HEK293 (cell line): ENCODE data around the gene DLG2.

Experiments used
- CTCF ChIA-PET: fragments of 350-600 bp; formaldehyde crosslinking; extraction: SDS; loops from one replicate; lab custom pipeline; 2021; ENCODE audit warnings: antibody characterized with exemption; lab: Yijun Ruan, JAX
- POLR2A ChIA-PET: fragments of 300-600 bp; formaldehyde crosslinking; extraction: SDS; loops from one replicate; lab custom pipeline; 2020; ENCODE audit warnings: antibody characterized with exemption, inconsistent platforms; lab: Yijun Ruan, JAX
- H3K27ac ChIP-seq: fragments of 200-500 bp; sonication (Bioruptor generic); 2 replicates; pipeline ENCODE4 v1.5.1; 2014; ENCODE audit warnings: low read depth, low read length, control low read depth, inconsistent platforms; ENCODE audit errors: extremely low read depth
- H3K36me3 ChIP-seq, 2 experiments: fragments of 200-500 bp in 1 of 2; sonication (Bioruptor generic) in 1 of 2; 1 replicate in 1 of 2; 2 replicates in 1 of 2; pipeline ENCODE4 v1.5.1; 2014 to 2017; ENCODE audit warnings: inconsistent platforms in 2 of 2, low read length in 2 of 2; ENCODE audit not compliant: control insufficient read depth in 2 of 2, insufficient read depth in 1 of 2
- H3K4me1 ChIP-seq: fragments of 200-500 bp; sonication (Bioruptor generic); 2 replicates; pipeline ENCODE4 v1.5.1; 2014; ENCODE audit warnings: mild to moderate bottlenecking, low read length, inconsistent platforms; ENCODE audit not compliant: control insufficient read depth, insufficient read depth
- H3K4me3 ChIP-seq: 2 replicates; pipeline ENCODE4 v1.5.1; 2011; ENCODE audit warnings: low read depth, mild to moderate bottlenecking, control low read depth, low read length, moderate library complexity
- H3K9me3 ChIP-seq: fragments of 200-500 bp; sonication (Bioruptor generic); 2 replicates; pipeline ENCODE4 v1.5.1; 2014; ENCODE audit warnings: low read depth, low read length, inconsistent platforms; ENCODE audit not compliant: control insufficient read depth, insufficient read depth
- BCL11B ChIP-seq: fragments of 450-650 bp; formaldehyde crosslinking; IDR thresholded peaks from 2 replicates; pipeline ENCODE4 v1.5.1; 2016; ENCODE audit warnings: low read depth, missing biosample characterization, missing genetic modification characterization
- KLF7 ChIP-seq: fragments of 450-650 bp; formaldehyde crosslinking; IDR thresholded peaks from 2 replicates; pipeline ENCODE4 v1.5.1; 2016; ENCODE audit warnings: missing biosample characterization, missing genetic modification characterization, borderline replicate concordance
- OSR2 ChIP-seq: fragments of 450-650 bp; formaldehyde crosslinking; IDR thresholded peaks from 2 replicates; pipeline ENCODE4 v1.5.1; 2016; ENCODE audit warnings: missing biosample characterization, missing genetic modification characterization
- PRDM4 ChIP-seq: fragments of 450-650 bp; formaldehyde crosslinking; IDR thresholded peaks from 2 replicates; pipeline ENCODE4 v1.5.1; 2017; ENCODE audit warnings: missing biosample characterization, missing genetic modification characterization
- ZNF114 ChIP-seq: fragments of 450-650 bp; formaldehyde crosslinking; IDR thresholded peaks from 2 replicates; pipeline ENCODE4 v1.5.0; 2017; ENCODE audit warnings: missing biosample characterization, missing genetic modification characterization
- ZNF132 ChIP-seq: fragments of 450-650 bp; formaldehyde crosslinking; IDR thresholded peaks from 2 replicates; pipeline ENCODE4 v1.5.1; 2017; ENCODE audit warnings: missing biosample characterization, missing genetic modification characterization, borderline replicate concordance
- ZNF155 ChIP-seq: fragments of 450-650 bp; formaldehyde crosslinking; IDR thresholded peaks from 2 replicates; pipeline ENCODE4 v1.5.1; 2016; ENCODE audit warnings: missing biosample characterization, missing genetic modification characterization
- ZNF23 ChIP-seq: fragments of 450-650 bp; formaldehyde crosslinking; IDR thresholded peaks from 2 replicates; pipeline ENCODE4 v1.5.1; 2016; ENCODE audit warnings: missing biosample characterization, missing genetic modification characterization, borderline replicate concordance
- ZNF571 ChIP-seq: fragments of 450-650 bp; formaldehyde crosslinking; IDR thresholded peaks from 2 replicates; pipeline ENCODE4 v1.5.0; 2017; ENCODE audit warnings: missing biosample characterization, missing genetic modification characterization
- ZNF670 ChIP-seq: fragments of 450-650 bp; formaldehyde crosslinking; IDR thresholded peaks from 2 replicates; pipeline ENCODE4 v1.5.1; 2016; ENCODE audit warnings: missing biosample characterization, missing genetic modification characterization, low read depth
- ZNF785 ChIP-seq: fragments of 450-650 bp; formaldehyde crosslinking; IDR thresholded peaks from 2 replicates; pipeline ENCODE4 v1.5.1; 2016; ENCODE audit warnings: missing biosample characterization, missing genetic modification characterization
- ZNF837 ChIP-seq: fragments of 450-650 bp; formaldehyde crosslinking; IDR thresholded peaks from 2 replicates; pipeline ENCODE4 v1.5.1; 2016; ENCODE audit warnings: missing biosample characterization, missing genetic modification characterization
- TF ChIP-seq, protein P1 (sequence below): fragments of 450-650 bp; formaldehyde crosslinking; IDR thresholded peaks from 2 replicates; pipeline ENCODE4 v1.5.1; 2017; ENCODE audit warnings: missing biosample characterization, missing genetic modification characterization
- TF ChIP-seq, protein P2 (sequence below): sonication (generic); formaldehyde crosslinking; IDR thresholded peaks from 2 replicates; pipeline ENCODE4 v1.8.1; 2022; ENCODE audit warnings: mild to moderate bottlenecking, moderate library complexity, missing genetic modification reagents
- TF ChIP-seq, protein P3 (sequence below): fragments of 450-650 bp; formaldehyde crosslinking; IDR thresholded peaks from 2 replicates; pipeline ENCODE4 v1.5.0; 2017; ENCODE audit warnings: missing biosample characterization, missing genetic modification characterization, borderline replicate concordance
- TF ChIP-seq, protein P4 (sequence below): fragments of 450-650 bp; formaldehyde crosslinking; IDR thresholded peaks from 2 replicates; pipeline ENCODE4 v1.5.1; 2016; ENCODE audit warnings: missing biosample characterization, missing genetic modification characterization
- TF ChIP-seq, protein P5 (sequence below): fragments of 450-650 bp; formaldehyde crosslinking; IDR thresholded peaks from 2 replicates; pipeline ENCODE4 v1.5.1; 2016; ENCODE audit warnings: missing biosample characterization, missing genetic modification characterization
- TF ChIP-seq, protein P6 (sequence below): fragments of 450-650 bp; formaldehyde crosslinking; conservative IDR thresholded peaks from 2 replicates; pipeline ENCODE4 v1.5.1; 2016; ENCODE audit warnings: low read depth, missing biosample characterization, missing genetic modification characterization

DLG2 gene

DNA sequence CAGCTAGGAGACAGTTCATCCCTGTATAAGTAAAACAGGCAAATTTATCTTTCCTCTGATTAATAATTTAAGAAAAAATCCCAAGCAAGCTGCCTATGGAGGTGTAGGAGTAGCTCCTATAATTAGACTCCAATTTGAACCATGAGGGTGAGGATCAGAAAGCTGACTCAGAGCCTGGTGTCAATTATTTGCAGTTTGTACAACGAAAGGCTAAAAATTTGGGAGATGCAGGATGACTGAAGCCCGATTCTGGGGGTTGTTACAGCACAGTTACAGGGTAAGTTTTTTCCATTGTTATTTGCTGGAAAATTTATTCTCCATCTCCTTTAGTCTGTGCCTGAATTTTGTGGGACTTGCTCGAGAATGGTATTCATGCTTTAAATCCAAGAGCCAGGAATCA lies 1981.6 kb downstream of the DLG2 start:
- no peaks in the 10 kb centered on the region for H3K4me1 ChIP-seq
- H3K27ac ChIP-seq: no peak overlapping the region
- POLR2A ChIA-PET: no interaction called here
- no peak overlapping the region for H3K4me3 ChIP-seq
- H3K9me3 ChIP-seq: no peaks in the 10 kb centered on the region
- H3K36me3 ChIP-seq: no peaks in the 10 kb centered on the region
- CTCF ChIA-PET: interaction anchor here (0.6 kb wide), 1 partner anchor 99 kb away, joined by 3 read pairs; no protein-coding TSS in a partner anchor
- TF ChIP-seq, protein P1, sequence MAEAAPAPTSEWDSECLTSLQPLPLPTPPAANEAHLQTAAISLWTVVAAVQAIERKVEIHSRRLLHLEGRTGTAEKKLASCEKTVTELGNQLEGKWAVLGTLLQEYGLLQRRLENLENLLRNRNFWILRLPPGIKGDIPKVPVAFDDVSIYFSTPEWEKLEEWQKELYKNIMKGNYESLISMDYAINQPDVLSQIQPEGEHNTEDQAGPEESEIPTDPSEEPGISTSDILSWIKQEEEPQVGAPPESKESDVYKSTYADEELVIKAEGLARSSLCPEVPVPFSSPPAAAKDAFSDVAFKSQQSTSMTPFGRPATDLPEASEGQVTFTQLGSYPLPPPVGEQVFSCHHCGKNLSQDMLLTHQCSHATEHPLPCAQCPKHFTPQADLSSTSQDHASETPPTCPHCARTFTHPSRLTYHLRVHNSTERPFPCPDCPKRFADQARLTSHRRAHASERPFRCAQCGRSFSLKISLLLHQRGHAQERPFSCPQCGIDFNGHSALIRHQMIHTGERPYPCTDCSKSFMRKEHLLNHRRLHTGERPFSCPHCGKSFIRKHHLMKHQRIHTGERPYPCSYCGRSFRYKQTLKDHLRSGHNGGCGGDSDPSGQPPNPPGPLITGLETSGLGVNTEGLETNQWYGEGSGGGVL (tag by site-specific recombination): no peak
- TF ChIP-seq, protein P2, sequence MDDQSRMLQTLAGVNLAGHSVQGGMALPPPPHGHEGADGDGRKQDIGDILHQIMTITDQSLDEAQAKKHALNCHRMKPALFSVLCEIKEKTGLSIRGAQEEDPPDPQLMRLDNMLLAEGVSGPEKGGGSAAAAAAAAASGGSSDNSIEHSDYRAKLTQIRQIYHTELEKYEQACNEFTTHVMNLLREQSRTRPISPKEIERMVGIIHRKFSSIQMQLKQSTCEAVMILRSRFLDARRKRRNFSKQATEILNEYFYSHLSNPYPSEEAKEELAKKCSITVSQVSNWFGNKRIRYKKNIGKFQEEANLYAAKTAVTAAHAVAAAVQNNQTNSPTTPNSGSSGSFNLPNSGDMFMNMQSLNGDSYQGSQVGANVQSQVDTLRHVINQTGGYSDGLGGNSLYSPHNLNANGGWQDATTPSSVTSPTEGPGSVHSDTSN: no peak
- no peak for TF ChIP-seq ZNF670 (tag by site-specific recombination)
- TF ChIP-seq ZNF155: no peak
- TF ChIP-seq ZNF114 (tag by site-specific recombination): no peak
- TF ChIP-seq, protein P3, sequence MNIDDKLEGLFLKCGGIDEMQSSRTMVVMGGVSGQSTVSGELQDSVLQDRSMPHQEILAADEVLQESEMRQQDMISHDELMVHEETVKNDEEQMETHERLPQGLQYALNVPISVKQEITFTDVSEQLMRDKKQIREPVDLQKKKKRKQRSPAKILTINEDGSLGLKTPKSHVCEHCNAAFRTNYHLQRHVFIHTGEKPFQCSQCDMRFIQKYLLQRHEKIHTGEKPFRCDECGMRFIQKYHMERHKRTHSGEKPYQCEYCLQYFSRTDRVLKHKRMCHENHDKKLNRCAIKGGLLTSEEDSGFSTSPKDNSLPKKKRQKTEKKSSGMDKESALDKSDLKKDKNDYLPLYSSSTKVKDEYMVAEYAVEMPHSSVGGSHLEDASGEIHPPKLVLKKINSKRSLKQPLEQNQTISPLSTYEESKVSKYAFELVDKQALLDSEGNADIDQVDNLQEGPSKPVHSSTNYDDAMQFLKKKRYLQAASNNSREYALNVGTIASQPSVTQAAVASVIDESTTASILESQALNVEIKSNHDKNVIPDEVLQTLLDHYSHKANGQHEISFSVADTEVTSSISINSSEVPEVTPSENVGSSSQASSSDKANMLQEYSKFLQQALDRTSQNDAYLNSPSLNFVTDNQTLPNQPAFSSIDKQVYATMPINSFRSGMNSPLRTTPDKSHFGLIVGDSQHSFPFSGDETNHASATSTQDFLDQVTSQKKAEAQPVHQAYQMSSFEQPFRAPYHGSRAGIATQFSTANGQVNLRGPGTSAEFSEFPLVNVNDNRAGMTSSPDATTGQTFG (tag by site-specific recombination): no peak
- TF ChIP-seq BCL11B (tag by site-specific recombination): no peak
- no peak for TF ChIP-seq ZNF132 (tag by site-specific recombination)
- TF ChIP-seq ZNF837 (tag by site-specific recombination): no peak
- TF ChIP-seq, protein P4, sequence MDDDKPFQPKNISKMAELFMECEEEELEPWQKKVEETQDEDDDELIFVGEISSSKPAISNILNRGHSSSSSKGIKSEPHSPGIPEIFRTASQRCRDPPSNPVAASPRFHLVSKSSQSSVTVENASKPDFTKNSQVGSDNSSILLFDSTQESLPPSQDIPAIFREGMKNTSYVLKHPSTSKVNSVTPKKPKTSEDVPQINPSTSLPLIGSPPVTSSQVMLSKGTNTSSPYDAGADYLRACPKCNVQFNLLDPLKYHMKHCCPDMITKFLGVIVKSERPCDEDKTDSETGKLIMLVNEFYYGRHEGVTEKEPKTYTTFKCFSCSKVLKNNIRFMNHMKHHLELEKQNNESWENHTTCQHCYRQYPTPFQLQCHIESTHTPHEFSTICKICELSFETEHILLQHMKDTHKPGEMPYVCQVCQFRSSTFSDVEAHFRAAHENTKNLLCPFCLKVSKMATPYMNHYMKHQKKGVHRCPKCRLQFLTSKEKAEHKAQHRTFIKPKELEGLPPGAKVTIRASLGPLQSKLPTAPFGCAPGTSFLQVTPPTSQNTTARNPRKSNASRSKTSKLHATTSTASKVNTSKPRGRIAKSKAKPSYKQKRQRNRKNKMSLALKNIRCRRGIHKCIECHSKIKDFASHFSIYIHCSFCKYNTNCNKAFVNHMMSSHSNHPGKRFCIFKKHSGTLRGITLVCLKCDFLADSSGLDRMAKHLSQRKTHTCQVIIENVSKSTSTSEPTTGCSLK (tag by site-specific recombination): no peak
- TF ChIP-seq ZNF23: no peak
- no peak for TF ChIP-seq OSR2
- TF ChIP-seq, protein P5, sequence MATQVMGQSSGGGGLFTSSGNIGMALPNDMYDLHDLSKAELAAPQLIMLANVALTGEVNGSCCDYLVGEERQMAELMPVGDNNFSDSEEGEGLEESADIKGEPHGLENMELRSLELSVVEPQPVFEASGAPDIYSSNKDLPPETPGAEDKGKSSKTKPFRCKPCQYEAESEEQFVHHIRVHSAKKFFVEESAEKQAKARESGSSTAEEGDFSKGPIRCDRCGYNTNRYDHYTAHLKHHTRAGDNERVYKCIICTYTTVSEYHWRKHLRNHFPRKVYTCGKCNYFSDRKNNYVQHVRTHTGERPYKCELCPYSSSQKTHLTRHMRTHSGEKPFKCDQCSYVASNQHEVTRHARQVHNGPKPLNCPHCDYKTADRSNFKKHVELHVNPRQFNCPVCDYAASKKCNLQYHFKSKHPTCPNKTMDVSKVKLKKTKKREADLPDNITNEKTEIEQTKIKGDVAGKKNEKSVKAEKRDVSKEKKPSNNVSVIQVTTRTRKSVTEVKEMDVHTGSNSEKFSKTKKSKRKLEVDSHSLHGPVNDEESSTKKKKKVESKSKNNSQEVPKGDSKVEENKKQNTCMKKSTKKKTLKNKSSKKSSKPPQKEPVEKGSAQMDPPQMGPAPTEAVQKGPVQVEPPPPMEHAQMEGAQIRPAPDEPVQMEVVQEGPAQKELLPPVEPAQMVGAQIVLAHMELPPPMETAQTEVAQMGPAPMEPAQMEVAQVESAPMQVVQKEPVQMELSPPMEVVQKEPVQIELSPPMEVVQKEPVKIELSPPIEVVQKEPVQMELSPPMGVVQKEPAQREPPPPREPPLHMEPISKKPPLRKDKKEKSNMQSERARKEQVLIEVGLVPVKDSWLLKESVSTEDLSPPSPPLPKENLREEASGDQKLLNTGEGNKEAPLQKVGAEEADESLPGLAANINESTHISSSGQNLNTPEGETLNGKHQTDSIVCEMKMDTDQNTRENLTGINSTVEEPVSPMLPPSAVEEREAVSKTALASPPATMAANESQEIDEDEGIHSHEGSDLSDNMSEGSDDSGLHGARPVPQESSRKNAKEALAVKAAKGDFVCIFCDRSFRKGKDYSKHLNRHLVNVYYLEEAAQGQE (tag by site-specific recombination): no peak
- no peak for TF ChIP-seq ZNF785 (tag by site-specific recombination)
- TF ChIP-seq KLF7 (tag by site-specific recombination): no peak
- TF ChIP-seq, protein P6, sequence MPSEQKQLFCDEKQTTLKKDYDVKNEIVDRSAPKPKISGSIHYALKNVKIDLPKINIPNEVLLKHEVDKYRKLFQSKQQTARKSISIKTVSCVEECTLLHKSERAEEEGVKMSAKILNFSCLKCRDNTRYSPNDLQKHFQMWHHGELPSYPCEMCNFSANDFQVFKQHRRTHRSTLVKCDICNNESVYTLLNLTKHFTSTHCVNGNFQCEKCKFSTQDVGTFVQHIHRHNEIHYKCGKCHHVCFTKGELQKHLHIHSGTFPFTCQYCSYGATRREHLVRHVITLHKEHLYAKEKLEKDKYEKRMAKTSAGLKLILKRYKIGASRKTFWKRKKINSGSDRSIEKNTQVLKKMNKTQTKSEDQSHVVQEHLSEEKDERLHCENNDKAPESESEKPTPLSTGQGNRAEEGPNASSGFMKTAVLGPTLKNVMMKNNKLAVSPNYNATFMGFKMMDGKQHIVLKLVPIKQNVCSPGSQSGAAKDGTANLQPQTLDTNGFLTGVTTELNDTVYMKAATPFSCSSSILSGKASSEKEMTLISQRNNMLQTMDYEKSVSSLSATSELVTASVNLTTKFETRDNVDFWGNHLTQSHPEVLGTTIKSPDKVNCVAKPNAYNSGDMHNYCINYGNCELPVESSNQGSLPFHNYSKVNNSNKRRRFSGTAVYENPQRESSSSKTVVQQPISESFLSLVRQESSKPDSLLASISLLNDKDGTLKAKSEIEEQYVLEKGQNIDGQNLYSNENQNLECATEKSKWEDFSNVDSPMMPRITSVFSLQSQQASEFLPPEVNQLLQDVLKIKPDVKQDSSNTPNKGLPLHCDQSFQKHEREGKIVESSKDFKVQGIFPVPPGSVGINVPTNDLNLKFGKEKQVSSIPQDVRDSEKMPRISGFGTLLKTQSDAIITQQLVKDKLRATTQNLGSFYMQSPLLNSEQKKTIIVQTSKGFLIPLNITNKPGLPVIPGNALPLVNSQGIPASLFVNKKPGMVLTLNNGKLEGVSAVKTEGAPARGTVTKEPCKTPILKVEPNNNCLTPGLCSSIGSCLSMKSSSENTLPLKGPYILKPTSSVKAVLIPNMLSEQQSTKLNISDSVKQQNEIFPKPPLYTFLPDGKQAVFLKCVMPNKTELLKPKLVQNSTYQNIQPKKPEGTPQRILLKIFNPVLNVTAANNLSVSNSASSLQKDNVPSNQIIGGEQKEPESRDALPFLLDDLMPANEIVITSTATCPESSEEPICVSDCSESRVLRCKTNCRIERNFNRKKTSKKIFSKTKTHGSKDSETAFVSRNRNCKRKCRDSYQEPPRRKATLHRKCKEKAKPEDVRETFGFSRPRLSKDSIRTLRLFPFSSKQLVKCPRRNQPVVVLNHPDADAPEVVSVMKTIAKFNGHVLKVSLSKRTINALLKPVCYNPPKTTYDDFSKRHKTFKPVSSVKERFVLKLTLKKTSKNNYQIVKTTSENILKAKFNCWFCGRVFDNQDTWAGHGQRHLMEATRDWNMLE (tag by site-specific recombination): no peak
- no peak for TF ChIP-seq ZNF571 (tag by site-specific recombination)
- no peak for TF ChIP-seq PRDM4 (tag by site-specific recombination)
